Measurements from ENCODE around the gene ZNF334. TPM values are rescaled to one million over a fixed set of nuclear protein-coding genes. Genes with fewer than 3 reads are reported as not detected.

The ZNF334 gene
- total RNA-seq, 1 experiment from 2014 or later, result not detected

DNA sequence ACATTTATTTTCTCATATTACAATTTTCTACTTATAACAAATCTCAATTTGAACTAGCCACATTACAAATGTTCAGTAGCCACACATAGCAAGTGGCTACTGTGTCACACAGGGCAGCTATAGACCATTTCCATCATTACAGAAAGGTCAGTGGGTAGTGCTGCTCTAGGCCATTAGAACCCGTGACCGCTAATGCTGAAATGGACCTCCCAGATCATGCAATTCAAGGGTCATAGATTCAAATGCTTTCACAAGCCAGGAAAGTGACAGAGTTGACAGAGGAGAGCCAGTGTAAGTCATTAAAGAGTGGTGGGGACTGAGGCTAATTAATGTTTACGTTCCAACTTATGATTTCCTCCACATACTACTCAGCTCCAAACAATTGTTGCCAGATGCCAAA is 40.6 kb upstream of the ZNF334 start:
- DNase-seq (ENCODE audit: unreplicated experiment), result no peak
- Mint-ChIP-seq H3K27ac (ENCODE audit: low read depth, unreplicated experiment) (no peak overlapping the region), H3K36me3 (ENCODE audit: insufficient read depth, unreplicated experiment) (no peaks in the 10 kb centered on the region), H3K4me3 (ENCODE audit: unreplicated experiment) (no peak overlapping the region), H3K4me1 (ENCODE audit: insufficient read depth, unreplicated experiment) (peaks cover 18% of the 10 kb centered on the region), H3K27me3 (ENCODE audit: insufficient read depth, unreplicated experiment) (no peaks in the 10 kb centered on the region), H3K9me3 (ENCODE audit: unreplicated experiment) (no peaks in the 10 kb centered on the region)
- intact Hi-C loops (cut with micrococcal nuclease), result no loop called here
- no peak for TF ChIP-seq CTCF (IDR thresholded peaks at IDR 0.05; ENCODE audit: unreplicated experiment)
- ChIA-PET POLR2A (no interaction called here), CTCF (no interaction called here)
- BruUV-seq (replicated peaks), result no TSS peak

- no TSS peak for BruUV-seq (replicated peaks)
- CTCF ChIA-PET, result interaction anchor here (0.5 to 1.4 kb wide), 4 partner anchors 12 to 200 kb away, joined by 3 to 4 read pairs (median 3); no protein-coding TSS in a partner anchor
- TF ChIP-seq CTCF (IDR thresholded peaks at IDR 0.05; ENCODE audit: unreplicated experiment), result no peak
- H3K27me3 Mint-ChIP-seq (ENCODE audit: insufficient read depth, unreplicated experiment), result no peaks in the 10 kb centered on the region
- H3K4me3 Mint-ChIP-seq (ENCODE audit: unreplicated experiment), result no peak overlapping the region
- no peaks in the 10 kb centered on the region for H3K9me3 Mint-ChIP-seq (ENCODE audit: unreplicated experiment)
- DNase-seq (ENCODE audit: unreplicated experiment), result no peak
- H3K4me1 Mint-ChIP-seq (ENCODE audit: insufficient read depth, unreplicated experiment), result peaks cover 9% of the 10 kb centered on the region
- POLR2A ChIA-PET, result no interaction called here
- no peaks in the 10 kb centered on the region for H3K36me3 Mint-ChIP-seq (ENCODE audit: insufficient read depth, unreplicated experiment)
- intact Hi-C loops (cut with micrococcal nuclease), result no loop called here
- H3K27ac Mint-ChIP-seq (ENCODE audit: low read depth, unreplicated experiment), result no peak overlapping the region
Observed at GRCh38 chr20:46552460-46553420, 39.4 kb upstream of the ZNF334 start.

GRCh38 chr20:46551522-46552381 is 38.4 kb upstream of the ZNF334 start:
- no peaks in the 10 kb centered on the region for H3K36me3 Mint-ChIP-seq (ENCODE audit: insufficient read depth, unreplicated experiment)

More at GRCh38 chr20:46551522-46552381, 38.4 kb upstream of the ZNF334 start:
- ChIA-PET CTCF (interaction anchor here (0.5 to 1.4 kb wide), 5 partner anchors 11 to 201 kb away, joined by 3 to 4 read pairs (median 3); no protein-coding TSS in a partner anchor), POLR2A (interaction anchor here (0.6 kb wide), 1 partner anchor 130 kb away, joined by 3 read pairs; no protein-coding TSS in a partner anchor)
- no peak for TF ChIP-seq CTCF (IDR thresholded peaks at IDR 0.05; ENCODE audit: unreplicated experiment)
- intact Hi-C loops (cut with micrococcal nuclease), result no loop called here
- Mint-ChIP-seq H3K27ac (ENCODE audit: low read depth, unreplicated experiment) (no peak overlapping the region), H3K27me3 (ENCODE audit: insufficient read depth, unreplicated experiment) (no peaks in the 10 kb centered on the region), H3K4me3 (ENCODE audit: unreplicated experiment) (no peak overlapping the region), H3K9me3 (ENCODE audit: unreplicated experiment) (no peaks in the 10 kb centered on the region), H3K4me1 (ENCODE audit: insufficient read depth, unreplicated experiment) (no peaks in the 10 kb centered on the region)
- no TSS peak for BruUV-seq (replicated peaks)
- no peak for DNase-seq (ENCODE audit: unreplicated experiment)
